Natural killer cell (primary cell): ENCODE results near the gene GMPS. TPM values are rescaled to one million over a fixed set of nuclear protein-coding genes. Genes with fewer than 3 reads are reported as not detected.
"Not testable (repeated sequence)": the region's sequence is repeated elsewhere in the genome, so short reads cannot be mapped to it uniquely, and the experiment has no call there.

Source experiments
- ATAC-seq, 3 donors: fragments of 150-1000 bp in 2 of 3; fragments of 200-7000 bp in 1 of 3; cut with Tn5 transposase; 1 replicate in 1 of 3; 2 replicates in 2 of 3; pipeline ENCODE4 v1.10.0; 2021; ENCODE audit warnings: mild to moderate bottlenecking in 2 of 3, moderate library complexity in 2 of 3
- DNase-seq, 2 donors: peaks; one replicate each; pipeline versions ENCODE4 v3.0.0 to v3.0.0-alpha.2; 2013 to 2021; ENCODE audit warnings: mixed read lengths in 1 of 2
- H3K27ac ChIP-seq: one replicate; pipeline ENCODE4 v1.5.1; 2013; ENCODE audit warnings: mild to moderate bottlenecking, low read length
- H3K27me3 ChIP-seq: one replicate; pipeline ENCODE4 v1.6.1; 2013; ENCODE audit warnings: low read length; ENCODE audit not compliant: control insufficient read depth, insufficient read depth
- H3K36me3 ChIP-seq: one replicate; pipeline ENCODE4 v1.6.1; 2013; ENCODE audit warnings: low read length; ENCODE audit not compliant: control insufficient read depth, insufficient read depth
- H3K4me1 ChIP-seq: one replicate; pipeline ENCODE4 v1.6.1; 2013; ENCODE audit warnings: low read length; ENCODE audit not compliant: control insufficient read depth, insufficient read depth
- H3K4me3 ChIP-seq: one replicate; pipeline ENCODE4 v1.5.1; 2013; ENCODE audit warnings: low read length
- H3K9me3 ChIP-seq: one replicate; pipeline ENCODE4 v1.6.1; 2013; ENCODE audit warnings: low read length; ENCODE audit not compliant: control insufficient read depth, insufficient read depth
- H3K27ac Mint-ChIP-seq, 2 donors: one replicate each; pipeline ENCODE4 v1.8.0; 2022; ENCODE audit warnings: mild to moderate bottlenecking in 2 of 2, mixed read lengths in 2 of 2, moderate library complexity in 1 of 2
- H3K27me3 Mint-ChIP-seq, 2 donors: one replicate each; pipeline ENCODE4 v1.8.0; 2022; ENCODE audit warnings: low read depth in 2 of 2, mixed read lengths in 2 of 2
- H3K36me3 Mint-ChIP-seq: one replicate; pipeline ENCODE4 v1.8.0; 2022; ENCODE audit warnings: mixed read lengths
- H3K4me1 Mint-ChIP-seq, 2 donors: one replicate each; pipeline ENCODE4 v1.8.0; 2022; ENCODE audit warnings: mixed read lengths in 2 of 2
- H3K4me3 Mint-ChIP-seq: one replicate; pipeline ENCODE4 v1.8.0; 2022; ENCODE audit warnings: mild to moderate bottlenecking, moderate library complexity, mixed read lengths
- H3K9me3 Mint-ChIP-seq, 2 donors: one replicate each; pipeline ENCODE4 v1.8.0; 2022; ENCODE audit warnings: mixed read lengths in 2 of 2
- CTCF ChIP-seq: fragments of 200-600 bp; IDR thresholded peaks from one replicate; pipeline ENCODE4 v1.8.0; 2022; ENCODE audit warnings: antibody characterized with exemption
- WGBS: methylation state at CpG from one replicate; pipeline ENCODE4 v1.1.7; 2013; ENCODE audit warnings: missing lambda C conversion rate; ENCODE audit not compliant: insufficient coverage; 5-methylcytosine and 5-hydroxymethylcytosine counted together
- intact Hi-C: fragments of 100-400 bp; cut with micrococcal nuclease; formaldehyde crosslinking; loops from one replicate; pipeline ENCODE4 v1.14.2; 2022
- total RNA-seq, 4 donors: library from RNA; stranded (reverse); fragments of 120-200 nt in 1 of 4; gene quantifications; one replicate each; pipeline versions ENCODE4 v1.2.3 to v1.2.4, GENCODE V29; 2013 to 2022

Gene GMPS
- total RNA-seq, 3 donors from 2014 or later (not counting 1 experiment from before 2014, with no cell fraction given): 36.7 to 49.7 (median 45.4) TPM

- H3K36me3 Mint-ChIP-seq: no peaks in the 10 kb centered on the region
- peak overlapping the region; percentile 88 for H3K4me3 Mint-ChIP-seq
- Histone ChIP-seq H3K27ac (peak overlapping the region; percentile 84), H3K4me1 (peaks cover 40% of the 10 kb centered on the region), H3K36me3 (peaks cover 3% of the 10 kb centered on the region), H3K27me3 (no peaks in the 10 kb centered on the region), H3K4me3 (peak overlapping the region; percentile 87), H3K9me3 (no peaks in the 10 kb centered on the region)
- WGBS: 3% methylated on average over 45 of the region's 45 CpGs
- peak overlapping the region; percentile 98 for H3K27ac Mint-ChIP-seq
- peak; percentile 24 to 54 for DNase-seq
- no peak for TF ChIP-seq CTCF
- intact Hi-C loops: loop anchor here (1.0 to 10.0 kb wide), 6 partner anchors 17 to 1529 kb away; partner anchors contain the start of genes C3orf33, DHX36, GMPS and SSR3
- ATAC-seq: no peak
- H3K27me3 Mint-ChIP-seq: no peaks in the 10 kb centered on the region
- H3K4me1 Mint-ChIP-seq: peaks cover 44 to 50% of the 10 kb centered on the region in 2 donors
- no peaks in the 10 kb centered on the region for H3K9me3 Mint-ChIP-seq
These were observed 17.0 kb upstream of the GMPS start for GRCh38 chr3:155853214-155854140.

- Histone ChIP-seq H3K4me1 (peaks cover 36% of the 10 kb centered on the region), H3K36me3 (peaks cover 3% of the 10 kb centered on the region), H3K9me3 (no peaks in the 10 kb centered on the region), H3K27me3 (no peaks in the 10 kb centered on the region), H3K4me3 (peak within 1 kb of the TSS; percentile 87), H3K27ac (peak within 1 kb of the TSS; percentile 97)
- WGBS: under 1% methylated on average over 50 of the region's 50 CpGs
- Mint-ChIP-seq H3K4me1 (peaks cover 42 to 46% of the 10 kb centered on the region in 2 donors), H3K27ac (peak within 1 kb of the TSS; percentile 98), H3K4me3 (peak within 1 kb of the TSS; percentile 88), H3K27me3 (no peaks in the 10 kb centered on the region), H3K9me3 (no peaks in the 10 kb centered on the region), H3K36me3 (no peaks in the 10 kb centered on the region)
- intact Hi-C loops: loop anchor here (1.0 to 10.0 kb wide), 6 partner anchors 16 to 1530 kb away; partner anchors contain the start of genes C3orf33, DHX36, GMPS and SSR3
- TF ChIP-seq CTCF: no peak
- peak; percentile 99 to 100 for DNase-seq
- ATAC-seq: peak; percentile 87 to 98 (median 88)
These were observed 16.1 kb upstream of the GMPS start, which contains the start of gene SLC33A1 for GRCh38 chr3:155854141-155854940. Gene SLC33A1, minus strand, starts transcription at chr3:155854427. Its CDS starts 430 bp downstream, at chr3:155853997.

- Histone ChIP-seq H3K4me1 (peaks cover 17% of the 10 kb centered on the region), H3K27me3 (no peaks in the 10 kb centered on the region), H3K27ac (no peak overlapping the region), H3K36me3 (no peaks in the 10 kb centered on the region), H3K9me3 (no peaks in the 10 kb centered on the region), H3K4me3 (no peak overlapping the region)
- DNase-seq (peak in 1 of 2 donors; percentile 34), ATAC-seq (no peak)
- Mint-ChIP-seq H3K9me3 (peaks cover 0 to 3% of the 10 kb centered on the region in 2 donors), H3K36me3 (no peaks in the 10 kb centered on the region), H3K4me1 (peaks cover 2 to 8% of the 10 kb centered on the region in 2 donors), H3K27ac (no peak overlapping the region), H3K4me3 (no peak overlapping the region), H3K27me3 (no peaks in the 10 kb centered on the region)
- 3% methylated on average over 2 of the region's 2 CpGs for WGBS
- TF ChIP-seq CTCF: peak; percentile 11
- intact Hi-C loops: loop anchor here (10.0 kb wide), 1 partner anchor 695 kb away; the partner anchor contains the start of gene SSR3
These were observed 10.6 kb upstream of the GMPS start for GRCh38 chr3:155859859-155860258.

- H3K9me3 Mint-ChIP-seq, H3K27me3 ChIP-seq, H3K27me3 Mint-ChIP-seq, DNase-seq, H3K27ac ChIP-seq, ATAC-seq, H3K27ac Mint-ChIP-seq, H3K36me3 Mint-ChIP-seq, H3K4me3 Mint-ChIP-seq, H3K4me3 ChIP-seq, intact Hi-C loops, H3K9me3 ChIP-seq, H3K4me1 Mint-ChIP-seq, H3K36me3 ChIP-seq: not testable (repeated sequence)
- H3K4me1 ChIP-seq: peaks cover 12% of the 10 kb centered on the region
- WGBS: 89% methylated on average over 5 of the region's 5 CpGs
These were observed 10.0 kb upstream of the GMPS start for GRCh38 chr3:155860424-155860823.
